ENCODE results near the gene EIPR1.

EIPR1 gene

GRCh38 chr2:3265981-3266924 lies 111.4 kb downstream of the EIPR1 start:
- DNase-seq = no peak

- DNase-seq = no peak
These were observed 112.1 kb downstream of the EIPR1 start for GRCh38 chr2:3265471-3265870.

- no peak for DNase-seq
These were observed 113.4 kb downstream of the EIPR1 start for GRCh38 chr2:3264010-3264744.

- DNase-seq = no peak
These were observed 114.1 kb downstream of the EIPR1 start for GRCh38 chr2:3263487-3263886.

- DNase-seq = no peak
These were observed 114.9 kb downstream of the EIPR1 start for GRCh38 chr2:3262437-3263388.

- DNase-seq = no peak
These were observed 116.1 kb downstream of the EIPR1 start for GRCh38 chr2:3261511-3261910.

- no peak for DNase-seq
These were observed 116.7 kb downstream of the EIPR1 start for GRCh38 chr2:3260959-3261358.

GRCh38 chr2:3257826-3258225 lies 119.8 kb downstream of the EIPR1 start:
- no peak for DNase-seq

GRCh38 chr2:3257166-3257565 lies 120.5 kb downstream of the EIPR1 start:
- DNase-seq = peak; percentile 73

GRCh38 chr2:3256605-3257004 lies 121.0 kb downstream of the EIPR1 start:
- DNase-seq = no peak

- DNase-seq = no peak
These were observed 121.5 kb downstream of the EIPR1 start for GRCh38 chr2:3256157-3256556.

GRCh38 chr2:3254442-3254941 lies 123.1 kb downstream of the EIPR1 start:
- DNase-seq = peak; percentile 41

GRCh38 chr2:3253913-3254441 lies 123.6 kb downstream of the EIPR1 start:
- no peak for DNase-seq

GRCh38 chr2:3251946-3252345 lies 125.7 kb downstream of the EIPR1 start:
- no peak for DNase-seq

- DNase-seq = no peak
These were observed 128.1 kb downstream of the EIPR1 start for GRCh38 chr2:3249476-3249962.

GRCh38 chr2:3248754-3249475 lies 128.7 kb downstream of the EIPR1 start:
- DNase-seq = no peak

- no peak for DNase-seq
These were observed 130.5 kb downstream of the EIPR1 start for GRCh38 chr2:3246928-3247714.

GRCh38 chr2:3246406-3246805 lies 131.2 kb downstream of the EIPR1 start:
- DNase-seq = no peak

GRCh38 chr2:3244486-3244885 lies 133.1 kb downstream of the EIPR1 start:
- no peak for DNase-seq

- no peak for DNase-seq
These were observed 133.8 kb downstream of the EIPR1 start for GRCh38 chr2:3243804-3244203.

Measured in NCI-H2171 (cell line).